Activated T-helper 1 cell treated with anti-CD3 and anti-CD28 coated beads, Interleukin-12 subunit alpha, Interleukin-12 subunit beta, Interleukin-2, Interleukin-4 antibody, amounts not matched to agents 30 ng/mL and 10 ng/mL and 1 ng/mL, durations not matched to agents 14 hours and 24 hours and 36 hours (primary cell): ENCODE results near the gene MCM8. TPM values are rescaled to one million over a fixed set of nuclear protein-coding genes. Genes with fewer than 3 reads are reported as not detected.

Source experiments
- DNase-seq: peaks from one replicate; pipeline ENCODE4 v3.0.0; 2021; ENCODE audit warnings: low spot score
- H3K27ac Mint-ChIP-seq: one replicate; pipeline ENCODE4 v1.8.0; 2021; ENCODE audit warnings: mild to moderate bottlenecking, mixed read lengths
- H3K27me3 Mint-ChIP-seq: one replicate; pipeline ENCODE4 v1.8.0; 2022; ENCODE audit warnings: mild to moderate bottlenecking, moderate library complexity, mixed read lengths; ENCODE audit not compliant: insufficient read depth
- H3K36me3 Mint-ChIP-seq: one replicate; pipeline ENCODE4 v1.8.0; 2021; ENCODE audit warnings: low read depth, mixed read lengths
- H3K4me1 Mint-ChIP-seq: one replicate; pipeline ENCODE4 v1.8.0; 2021; ENCODE audit warnings: low read depth, mixed read lengths
- H3K4me3 Mint-ChIP-seq: one replicate; pipeline ENCODE4 v1.8.0; 2021; ENCODE audit warnings: mild to moderate bottlenecking, moderate library complexity, mixed read lengths
- H3K9me3 Mint-ChIP-seq: one replicate; pipeline ENCODE4 v1.8.0; 2021; ENCODE audit warnings: mixed read lengths
- intact Hi-C: fragments of 100-400 bp; cut with micrococcal nuclease; formaldehyde crosslinking; loops from one replicate; pipeline ENCODE4 v1.15.1; 2024
- total RNA-seq: library from RNA; stranded (reverse); gene quantifications from 2 replicates; pipeline ENCODE4 v1.2.3, GENCODE V29; 2022

The MCM8 gene
- total RNA-seq, 1 donor from 2014 or later: 36.5 TPM

GRCh38 chr20:6041808-6042265, 91.4 kb downstream of the MCM8 start:
- Mint-ChIP-seq H3K27me3 (no peaks in the 10 kb centered on the region), H3K27ac (no peak overlapping the region), H3K4me3 (no peak overlapping the region), H3K36me3 (peaks cover 27% of the 10 kb centered on the region), H3K9me3 (no peaks in the 10 kb centered on the region), H3K4me1 (no peaks in the 10 kb centered on the region)
- no peak for DNase-seq
- intact Hi-C loops: no loop called here

- no peaks in the 10 kb centered on the region for H3K9me3 Mint-ChIP-seq
- DNase-seq: no peak
- no peak overlapping the region for H3K4me3 Mint-ChIP-seq
- no peaks in the 10 kb centered on the region for H3K4me1 Mint-ChIP-seq
- peaks cover 18% of the 10 kb centered on the region for H3K36me3 Mint-ChIP-seq
- no peak overlapping the region for H3K27ac Mint-ChIP-seq
- H3K27me3 Mint-ChIP-seq: no peaks in the 10 kb centered on the region
- intact Hi-C loops: no loop called here
Measured at GRCh38 chr20:6044115-6044514, 93.7 kb downstream of the MCM8 start.

GRCh38 chr20:6045566-6045965, 95.1 kb downstream of the MCM8 start:
- H3K27me3 Mint-ChIP-seq: peaks cover 6% of the 10 kb centered on the region
- no peak overlapping the region for H3K27ac Mint-ChIP-seq
- no peak for DNase-seq
- H3K9me3 Mint-ChIP-seq: no peaks in the 10 kb centered on the region
- no peaks in the 10 kb centered on the region for H3K4me1 Mint-ChIP-seq
- intact Hi-C loops: no loop called here
- H3K36me3 Mint-ChIP-seq: peaks cover 11% of the 10 kb centered on the region
- no peak overlapping the region for H3K4me3 Mint-ChIP-seq

GRCh38 chr20:6046432-6046831, 96.0 kb downstream of the MCM8 start:
- no peaks in the 10 kb centered on the region for H3K9me3 Mint-ChIP-seq
- H3K4me1 Mint-ChIP-seq: no peaks in the 10 kb centered on the region
- no peak overlapping the region for H3K27ac Mint-ChIP-seq
- peaks cover 8% of the 10 kb centered on the region for H3K36me3 Mint-ChIP-seq
- H3K4me3 Mint-ChIP-seq: no peak overlapping the region
- intact Hi-C loops: no loop called here
- peaks cover 13% of the 10 kb centered on the region for H3K27me3 Mint-ChIP-seq
- no peak for DNase-seq

- no peak for DNase-seq
- Mint-ChIP-seq H3K4me1 (no peaks in the 10 kb centered on the region), H3K27me3 (peaks cover 27% of the 10 kb centered on the region), H3K27ac (no peak overlapping the region), H3K4me3 (no peak overlapping the region), H3K36me3 (peaks cover 3% of the 10 kb centered on the region), H3K9me3 (no peaks in the 10 kb centered on the region)
- intact Hi-C loops: no loop called here
Measured at GRCh38 chr20:6048391-6048790, 97.9 kb downstream of the MCM8 start.

Other genes with a start within 250 kb of the MCM8 start
- gene SHLD1, start 200.3 kb upstream of the MCM8 start, total RNA-seq: 8.1 and 10.8 TPM in 2 replicates
- not detected in 2 replicates for gene CHGB, start 39.1 kb upstream of the MCM8 start, total RNA-seq
- gene TRMT6, start 119 bp upstream of the MCM8 start, total RNA-seq: 36.1 and 38.9 TPM in 2 replicates
- gene CRLS1, start 55.5 kb downstream of the MCM8 start, total RNA-seq: 48.7 and 60.5 TPM in 2 replicates
- not detected in 2 replicates for gene LRRN4, start 103.4 kb downstream of the MCM8 start, total RNA-seq
- gene FERMT1, start 172.4 kb downstream of the MCM8 start, total RNA-seq: 0.29 and 0.93 TPM in 2 replicates